HG02885 (cell line): ENCODE measurements around the gene RGS6.

Experiments used
- ATAC-seq: cut with Tn5 transposase; IDR thresholded peaks from one replicate; pipeline ENCODE4 v1.9.1; 2021; ENCODE audit warnings: mild to moderate bottlenecking; ENCODE audit not compliant: unreplicated experiment, poor library complexity

Gene RGS6

GRCh38 chr14:72558721-72559120 is 626.5 kb downstream of the RGS6 start:
- no peak for ATAC-seq

- no peak for ATAC-seq
These were observed 627.0 kb downstream of the RGS6 start for GRCh38 chr14:72559202-72559601.

DNA sequence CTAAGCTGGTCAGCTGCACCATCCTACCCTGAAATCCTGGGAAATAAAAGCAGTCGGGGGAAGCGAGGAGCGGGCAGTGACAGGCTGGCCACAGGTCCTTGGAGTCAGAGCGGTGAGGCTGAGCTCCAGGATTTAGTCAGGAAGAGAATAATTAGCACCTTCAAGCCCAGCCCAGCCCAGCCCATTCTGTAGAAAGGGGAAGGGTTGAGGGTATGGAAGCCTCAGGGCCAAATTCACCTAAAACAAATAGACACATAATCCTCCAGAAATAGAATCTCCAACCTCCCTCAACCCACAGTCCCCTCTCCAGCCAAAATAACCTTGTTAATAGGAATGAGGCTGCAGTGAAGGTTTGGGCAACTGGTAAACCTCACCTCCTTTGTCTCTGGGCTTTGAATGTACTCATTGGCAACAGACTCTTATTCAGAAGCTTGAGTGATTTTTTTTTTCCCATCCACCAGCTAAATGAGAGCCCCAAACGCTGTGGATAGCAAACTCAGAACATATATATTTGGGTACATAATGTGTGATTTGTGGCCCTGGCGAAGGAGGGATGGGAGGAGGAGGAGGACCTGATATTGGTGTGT is 627.5 kb downstream of the RGS6 start:
- no peak for ATAC-seq

DNA sequence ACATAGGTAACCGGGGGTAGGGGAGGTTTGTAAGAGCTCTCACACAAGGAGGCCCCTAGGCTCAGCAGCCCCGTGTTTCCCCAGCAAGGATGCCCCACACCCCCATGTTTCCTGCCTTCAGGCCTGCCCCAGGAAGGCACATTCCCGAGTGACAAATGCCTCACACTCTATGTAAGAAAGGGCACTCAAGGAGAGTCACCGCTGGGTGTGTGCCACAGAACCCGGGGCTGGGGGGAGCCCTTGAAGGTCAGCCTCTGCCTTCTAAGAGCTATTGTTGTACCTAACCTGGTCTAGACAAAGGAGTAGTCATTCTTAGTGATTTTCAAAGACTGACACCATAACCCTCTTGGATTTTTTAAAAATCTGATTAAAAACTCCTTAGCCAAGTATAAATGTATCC is 628.1 kb downstream of the RGS6 start:
- ATAC-seq = no peak

DNA sequence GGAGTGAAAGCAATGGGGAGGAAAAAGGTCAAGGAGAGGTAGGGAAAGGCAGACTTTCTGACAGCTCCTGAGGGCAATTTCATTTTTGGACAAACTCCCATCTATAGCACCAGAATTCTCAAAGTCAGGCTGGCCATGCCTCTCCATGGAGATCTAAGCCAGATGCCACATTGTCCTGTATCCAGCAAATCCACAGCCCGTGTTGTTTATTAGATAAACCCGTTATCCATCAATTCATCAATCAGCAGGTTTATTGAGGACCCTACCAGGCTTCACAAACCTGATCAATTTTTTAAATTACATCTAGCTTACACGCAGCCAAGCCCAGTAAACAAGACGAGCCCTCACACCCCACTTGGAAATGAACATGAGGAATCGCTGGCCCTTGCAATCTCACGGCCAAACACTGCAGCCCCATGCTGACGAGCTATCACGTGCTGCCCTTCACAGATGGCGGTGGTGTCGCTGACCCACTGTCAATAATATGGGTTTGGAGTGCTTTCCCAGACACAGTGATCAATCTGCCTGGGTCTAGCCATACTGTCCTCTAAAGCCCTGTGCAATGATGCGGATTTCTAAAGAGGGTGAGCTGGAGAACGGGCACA is 628.8 kb downstream of the RGS6 start:
- no peak for ATAC-seq

DNA sequence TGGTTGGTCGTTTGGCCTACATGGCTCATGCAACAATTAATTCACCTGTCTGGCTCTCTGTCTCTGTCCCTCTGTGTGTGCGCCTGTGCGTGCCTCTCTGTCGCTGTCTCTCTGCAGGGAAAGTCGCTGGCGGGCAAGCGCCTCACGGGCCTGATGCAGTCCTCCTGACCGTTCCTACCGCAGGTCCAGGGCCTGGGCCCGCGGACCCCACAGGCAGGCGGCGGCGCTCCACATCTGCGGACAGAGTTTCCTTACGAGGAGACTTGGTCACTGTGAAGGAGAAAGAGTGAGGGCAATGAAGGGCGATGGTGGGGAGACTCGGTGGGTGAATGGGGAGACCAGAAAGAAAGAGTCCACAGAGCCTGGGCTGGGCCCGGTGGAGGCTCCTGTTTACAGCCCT is 630.1 kb downstream of the RGS6 start:
- ATAC-seq = no peak

- ATAC-seq = no peak
These were observed 631.4 kb downstream of the RGS6 start for GRCh38 chr14:72563676-72564075.

DNA sequence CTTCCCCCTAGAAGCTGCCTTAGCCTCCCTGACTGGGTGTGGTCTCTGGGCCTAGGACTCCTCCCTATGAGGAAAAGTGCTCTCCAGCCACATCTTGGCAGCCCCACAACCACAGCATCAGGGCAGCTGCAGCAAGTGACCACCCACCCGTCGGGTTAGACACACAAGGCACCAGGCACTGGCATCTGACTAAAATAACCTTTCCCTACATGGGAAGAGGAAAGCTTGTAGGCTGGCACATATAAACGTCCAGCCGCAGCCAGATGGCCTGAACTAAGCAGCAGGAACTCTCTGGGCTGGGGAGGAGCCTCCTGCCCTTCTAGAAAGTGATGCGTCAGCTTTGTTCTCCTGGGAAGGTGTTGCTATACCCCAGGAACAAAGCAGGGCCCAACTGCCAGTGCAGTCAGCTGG is 632.9 kb downstream of the RGS6 start:
- ATAC-seq = no peak

DNA sequence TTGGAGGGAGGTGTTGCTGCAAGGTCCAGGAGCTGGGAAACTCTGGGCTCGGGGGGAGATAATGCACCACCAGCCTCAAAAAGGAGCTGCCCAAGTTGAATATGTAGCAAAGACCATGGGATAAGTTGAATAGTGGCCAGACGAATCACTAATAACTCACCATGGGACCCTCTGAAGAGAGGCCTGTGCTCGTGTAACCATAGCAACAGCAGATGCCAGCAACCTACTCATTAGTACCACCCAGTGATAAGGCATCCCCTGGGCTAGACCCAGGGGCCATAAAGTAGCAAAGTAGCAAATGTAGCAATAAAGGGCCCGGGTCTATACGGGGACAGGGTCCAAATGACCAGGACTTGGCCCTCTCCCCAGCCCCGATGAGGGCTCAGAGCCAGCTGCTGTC is 633.7 kb downstream of the RGS6 start:
- no peak for ATAC-seq

DNA sequence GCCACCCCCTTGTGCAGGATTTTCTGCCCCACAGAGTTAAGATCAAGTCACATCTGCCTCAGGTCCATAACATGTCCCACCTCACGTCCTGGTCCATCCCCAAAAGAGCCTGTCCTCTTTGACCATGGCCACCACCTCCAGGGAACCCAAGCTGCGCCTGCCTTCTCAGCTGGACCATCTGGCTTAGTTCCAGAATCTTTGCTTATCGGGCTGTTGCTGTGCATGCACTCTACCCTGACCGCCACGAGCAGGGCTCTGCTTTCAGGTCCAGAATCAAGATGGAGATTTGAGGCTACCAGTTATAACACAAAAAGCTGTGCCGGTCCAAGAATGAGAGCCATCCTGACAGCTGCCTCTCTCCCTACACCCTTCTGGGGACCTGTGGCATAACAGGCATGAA is 635.0 kb downstream of the RGS6 start:
- ATAC-seq = no peak

- ATAC-seq = no peak
These were observed 636.2 kb downstream of the RGS6 start for GRCh38 chr14:72568296-72568992.

- ATAC-seq = no peak
These were observed 641.6 kb downstream of the RGS6 start for GRCh38 chr14:72573725-72574417.

DNA sequence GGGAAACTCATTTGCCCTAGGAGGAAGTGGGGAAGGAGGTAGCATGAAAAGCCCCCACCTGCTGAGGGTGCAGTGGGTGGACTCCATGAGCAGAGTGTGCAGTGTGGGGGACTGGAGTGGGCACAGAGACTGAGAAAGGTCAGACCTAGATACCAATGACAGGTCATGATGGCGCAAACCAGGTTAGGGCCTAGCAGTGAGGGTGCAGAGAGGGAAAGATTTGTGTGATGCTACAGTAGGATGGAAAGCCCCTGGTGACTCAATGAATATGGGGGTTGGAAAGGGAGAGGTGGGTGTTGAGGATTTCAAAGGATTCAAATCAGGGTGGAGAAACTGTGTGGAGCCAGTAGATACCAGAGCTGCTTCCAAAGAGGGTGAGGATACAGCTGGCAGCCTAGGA is 642.5 kb downstream of the RGS6 start:
- no peak for ATAC-seq

DNA sequence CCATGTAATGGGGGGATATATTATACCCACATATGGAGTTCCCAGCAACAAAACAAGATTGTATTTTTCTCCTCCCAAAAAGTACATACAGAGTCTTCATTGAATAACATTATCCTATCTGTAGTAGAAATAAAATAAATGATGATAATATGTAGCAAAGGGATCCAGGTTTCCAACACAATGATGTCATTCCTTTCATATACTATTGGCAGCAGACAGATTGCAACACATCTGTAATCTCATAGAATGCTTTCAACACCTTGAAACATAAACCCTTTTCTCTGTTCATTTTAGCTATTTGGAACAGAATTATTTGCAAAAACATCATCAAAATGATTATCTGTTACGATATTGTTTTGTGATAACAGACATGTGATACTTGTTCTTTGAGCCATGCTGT is 644.0 kb downstream of the RGS6 start:
- ATAC-seq = no peak

GRCh38 chr14:72577521-72577920 is 645.3 kb downstream of the RGS6 start:
- ATAC-seq = no peak

GRCh38 chr14:72578514-72578913 is 646.3 kb downstream of the RGS6 start:
- no peak for ATAC-seq

- no peak for ATAC-seq
These were observed 650.4 kb downstream of the RGS6 start for GRCh38 chr14:72582582-72582981.

- no peak for ATAC-seq
These were observed 651.4 kb downstream of the RGS6 start for GRCh38 chr14:72583316-72584272.

GRCh38 chr14:72588521-72588920 is 656.3 kb downstream of the RGS6 start:
- no peak for ATAC-seq

DNA sequence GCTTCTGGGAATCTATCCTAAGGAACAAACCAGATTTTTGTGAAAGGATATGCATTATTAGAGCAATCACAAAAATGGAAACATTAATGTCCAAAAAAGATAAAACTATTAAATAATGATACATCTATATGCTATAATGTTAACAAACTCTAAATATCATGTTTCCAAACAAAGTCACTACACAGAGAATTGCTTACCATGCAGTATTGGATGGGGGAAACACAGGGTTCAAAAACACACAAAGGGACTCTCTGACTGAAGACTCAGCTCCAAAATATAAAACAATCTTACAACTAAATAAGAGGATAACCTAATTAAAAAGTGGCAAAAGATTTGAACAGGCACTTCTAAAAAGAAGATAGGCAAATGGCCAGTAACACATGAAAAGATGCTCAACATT is 657.4 kb downstream of the RGS6 start:
- ATAC-seq = no peak
